HepG2 (cell line): Measurements from ENCODE around the gene FIBP. TPM values are rescaled to one million over a fixed set of nuclear protein-coding genes. Genes with fewer than 3 reads are reported as not detected.
A peak's percentile ranks its signal among the peaks of the same experiment; 100 is the strongest.

Experiments used
- AGO2 ChIP-seq: fragments of 200-400 bp; formaldehyde crosslinking; optimal IDR thresholded peaks from 2 replicates; pipeline ENCODE3; 2017; ENCODE audit warnings: mild to moderate bottlenecking, low read depth, low read length, moderate library complexity
- HNRNPK ChIP-seq: fragments of 200-400 bp; formaldehyde crosslinking; IDR thresholded peaks from 2 replicates; pipeline ENCODE4 v1.6.1; 2018; ENCODE audit warnings: low read length, low read depth, moderate library complexity, mild to moderate bottlenecking; ENCODE audit not compliant: poor library complexity, severe bottlenecking
- KLF15 ChIP-seq: sonication (generic); formaldehyde crosslinking; IDR thresholded peaks from 2 replicates; pipeline ENCODE4 v1.8.1; 2023; ENCODE audit warnings: borderline replicate concordance, mild to moderate bottlenecking, inconsistent platforms, missing genetic modification reagents, mixed read lengths
- MEIS2 ChIP-seq: sonication (generic); formaldehyde crosslinking; IDR thresholded peaks from 2 replicates; pipeline ENCODE4 v1.9.0; 2021; ENCODE audit warnings: mild to moderate bottlenecking, missing genetic modification reagents
- PHB2 ChIP-seq: fragments of 450-650 bp; IDR thresholded peaks from 2 replicates; pipeline ENCODE4 v1.6.1; 2018; ENCODE audit not compliant: partially characterized antibody
- POLR2G ChIP-seq: fragments of 200-400 bp; formaldehyde crosslinking; IDR thresholded peaks from 2 replicates; pipeline ENCODE4 v1.6.1; 2018; ENCODE audit warnings: mild to moderate bottlenecking, low read depth, low read length, moderate library complexity
- RARG ChIP-seq: sonication (generic); formaldehyde crosslinking; IDR thresholded peaks from 2 replicates; pipeline ENCODE4 v1.4.0; 2020; ENCODE audit warnings: low read depth, mild to moderate bottlenecking, missing genetic modification reagents
- TOPORS ChIP-seq: sonication (generic); formaldehyde crosslinking; IDR thresholded peaks from 2 replicates; pipeline ENCODE4 v1.8.0; 2023; ENCODE audit warnings: mild to moderate bottlenecking, missing genetic modification reagents
- ZC3H13 ChIP-seq: sonication (generic); formaldehyde crosslinking; IDR thresholded peaks from 2 replicates; pipeline ENCODE4 v1.8.1; 2023; ENCODE audit warnings: mild to moderate bottlenecking, missing genetic modification reagents, moderate library complexity
- ZNF841 ChIP-seq: sonication (generic); formaldehyde crosslinking; IDR thresholded peaks from 2 replicates; pipeline ENCODE4 v1.8.1; 2023; ENCODE audit warnings: missing genetic modification reagents, borderline replicate concordance
- polyA plus RNA-seq, 8 experiments: library from polyadenylated mRNA; depleted of rRNA in 3 of 8; stranded (reverse) in 7 of 8; unstranded in 1 of 8; fragments of >200 nt; fragmentation: Illumina TruSeq in 4 of 8; extraction: Trizol in 4 of 8; gene quantifications; 2 replicates each; pipeline versions ENCODE4 v1.2.1 to v1.2.3, GENCODE V29; 2011 to 2016; ENCODE audit warnings: low read depth in 4 of 8, missing spikeins in 1 of 8, mixed read lengths in 1 of 8; ENCODE audit not compliant: insufficient read depth in 1 of 8
- total RNA-seq, 5 experiments: library from RNA; depleted of rRNA; stranded (reverse); fragments of >200 nt; fragmentation: Illumina TruSeq; extraction: Trizol; gene quantifications; 2 replicates each; pipeline ENCODE4 v1.2.3, GENCODE V29; 2016; ENCODE audit warnings: low read depth in 1 of 5
- TF ChIP-seq, protein P1 (sequence below): sonication (generic); formaldehyde crosslinking; IDR thresholded peaks from 2 replicates; pipeline ENCODE4 v1.5.1; 2020; ENCODE audit warnings: mild to moderate bottlenecking, missing genetic modification reagents, moderate library complexity
- TF ChIP-seq, protein P2 (sequence below): IDR thresholded peaks from 2 replicates; pipeline ENCODE4 v1.6.1; 2016; ENCODE audit warnings: low read depth, control low read depth

Gene FIBP
- total and polyA plus RNA-seq, 2 of the 13 experiments (the other 11 are each of a cell fraction or from before 2014, with no cell fraction given): 42.9 to 62.1 TPM

DNA sequence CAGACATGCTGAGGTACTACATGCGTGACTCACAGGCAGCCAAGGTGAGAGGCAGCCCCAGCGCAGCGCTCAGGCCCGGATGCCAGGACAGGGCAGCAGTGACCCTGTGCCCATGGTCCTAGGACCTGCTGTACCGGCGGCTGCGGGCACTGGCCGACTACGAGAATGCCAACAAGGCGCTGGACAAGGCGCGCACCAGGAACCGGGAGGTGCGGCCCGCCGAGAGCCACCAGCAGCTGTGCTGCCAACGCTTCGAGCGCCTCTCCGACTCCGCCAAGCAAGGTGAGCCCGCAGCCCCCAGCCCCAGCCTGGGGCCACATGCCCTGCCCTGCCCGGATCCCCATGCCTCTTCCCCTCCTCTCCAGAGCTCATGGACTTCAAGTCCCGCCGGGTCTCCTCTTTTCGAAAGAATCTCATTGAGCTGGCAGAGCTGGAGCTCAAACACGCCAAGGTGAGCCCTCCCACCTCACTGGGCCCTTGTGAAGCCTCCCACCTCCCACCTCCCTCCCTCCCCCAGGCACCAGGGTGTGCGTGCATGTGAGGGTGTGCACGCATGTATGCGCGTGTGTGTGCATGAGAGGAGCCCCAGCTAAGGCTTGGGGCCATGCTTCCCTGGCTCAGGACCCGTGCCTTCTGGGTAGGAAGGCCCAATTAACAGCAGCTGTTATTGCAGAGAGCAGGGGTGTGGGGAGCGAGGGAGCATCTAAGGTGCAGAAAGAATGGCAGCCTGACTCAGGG, 35.6 kb downstream of the FIBP start (continued):
- TF ChIP-seq, protein P1, sequence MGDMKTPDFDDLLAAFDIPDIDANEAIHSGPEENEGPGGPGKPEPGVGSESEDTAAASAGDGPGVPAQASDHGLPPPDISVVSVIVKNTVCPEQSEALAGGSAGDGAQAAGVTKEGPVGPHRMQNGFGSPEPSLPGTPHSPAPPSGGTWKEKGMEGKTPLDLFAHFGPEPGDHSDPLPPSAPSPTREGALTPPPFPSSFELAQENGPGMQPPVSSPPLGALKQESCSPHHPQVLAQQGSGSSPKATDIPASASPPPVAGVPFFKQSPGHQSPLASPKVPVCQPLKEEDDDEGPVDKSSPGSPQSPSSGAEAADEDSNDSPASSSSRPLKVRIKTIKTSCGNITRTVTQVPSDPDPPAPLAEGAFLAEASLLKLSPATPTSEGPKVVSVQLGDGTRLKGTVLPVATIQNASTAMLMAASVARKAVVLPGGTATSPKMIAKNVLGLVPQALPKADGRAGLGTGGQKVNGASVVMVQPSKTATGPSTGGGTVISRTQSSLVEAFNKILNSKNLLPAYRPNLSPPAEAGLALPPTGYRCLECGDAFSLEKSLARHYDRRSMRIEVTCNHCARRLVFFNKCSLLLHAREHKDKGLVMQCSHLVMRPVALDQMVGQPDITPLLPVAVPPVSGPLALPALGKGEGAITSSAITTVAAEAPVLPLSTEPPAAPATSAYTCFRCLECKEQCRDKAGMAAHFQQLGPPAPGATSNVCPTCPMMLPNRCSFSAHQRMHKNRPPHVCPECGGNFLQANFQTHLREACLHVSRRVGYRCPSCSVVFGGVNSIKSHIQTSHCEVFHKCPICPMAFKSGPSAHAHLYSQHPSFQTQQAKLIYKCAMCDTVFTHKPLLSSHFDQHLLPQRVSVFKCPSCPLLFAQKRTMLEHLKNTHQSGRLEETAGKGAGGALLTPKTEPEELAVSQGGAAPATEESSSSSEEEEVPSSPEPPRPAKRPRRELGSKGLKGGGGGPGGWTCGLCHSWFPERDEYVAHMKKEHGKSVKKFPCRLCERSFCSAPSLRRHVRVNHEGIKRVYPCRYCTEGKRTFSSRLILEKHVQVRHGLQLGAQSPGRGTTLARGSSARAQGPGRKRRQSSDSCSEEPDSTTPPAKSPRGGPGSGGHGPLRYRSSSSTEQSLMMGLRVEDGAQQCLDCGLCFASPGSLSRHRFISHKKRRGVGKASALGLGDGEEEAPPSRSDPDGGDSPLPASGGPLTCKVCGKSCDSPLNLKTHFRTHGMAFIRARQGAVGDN: no peak; the same call in 1 of the 2 replicates
- TF ChIP-seq HNRNPK: peak; percentile 25
- no peak for TF ChIP-seq PHB2
- no peak for TF ChIP-seq ZNF841 (CRISPR knock-in tag)
- TF ChIP-seq AGO2: peak; percentile 98
- TF ChIP-seq MEIS2 (CRISPR knock-in tag): no peak
- TF ChIP-seq KLF15: no peak
- TF ChIP-seq ZC3H13 (CRISPR knock-in tag): peak; percentile 37; the same call in 1 of the 2 replicates
- TF ChIP-seq, protein P2, sequence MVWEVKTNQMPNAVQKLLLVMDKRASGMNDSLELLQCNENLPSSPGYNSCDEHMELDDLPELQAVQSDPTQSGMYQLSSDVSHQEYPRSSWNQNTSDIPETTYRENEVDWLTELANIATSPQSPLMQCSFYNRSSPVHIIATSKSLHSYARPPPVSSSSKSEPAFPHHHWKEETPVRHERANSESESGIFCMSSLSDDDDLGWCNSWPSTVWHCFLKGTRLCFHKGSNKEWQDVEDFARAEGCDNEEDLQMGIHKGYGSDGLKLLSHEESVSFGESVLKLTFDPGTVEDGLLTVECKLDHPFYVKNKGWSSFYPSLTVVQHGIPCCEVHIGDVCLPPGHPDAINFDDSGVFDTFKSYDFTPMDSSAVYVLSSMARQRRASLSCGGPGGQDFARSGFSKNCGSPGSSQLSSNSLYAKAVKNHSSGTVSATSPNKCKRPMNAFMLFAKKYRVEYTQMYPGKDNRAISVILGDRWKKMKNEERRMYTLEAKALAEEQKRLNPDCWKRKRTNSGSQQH: no peak
- TF ChIP-seq POLR2G: peak; percentile 2; the same call in 1 of the 2 replicates
- no peak for TF ChIP-seq RARG (CRISPR knock-in tag)
- TF ChIP-seq TOPORS: no peak
